Left lobe of liver (tissue), 2 donors: Measurements from ENCODE around the gene MRPS34. TPM values are rescaled to one million over a fixed set of nuclear protein-coding genes. Genes with fewer than 3 reads are reported as not detected.
"Not testable (repeated sequence)": the region's sequence is repeated elsewhere in the genome, so short reads cannot be mapped to it uniquely, and the experiment has no call there.

Experiments
- ATAC-seq: fragments of 200-7000 bp; cut with Tn5 transposase; one replicate; pipeline ENCODE4 v1.9.1; 2020; ENCODE audit warnings: mild to moderate bottlenecking, moderate library complexity
- DNase-seq: peaks from one replicate; pipeline ENCODE4 v3.0.0-alpha.2; 2020; ENCODE audit warnings: low spot score
- total RNA-seq: library from RNA; stranded (reverse); gene quantifications from one replicate; pipeline ENCODE4 v1.2.1, GENCODE V29; 2021
- donor health status: DM: no; HTN: no; CAD: no; lungs with moderate emphysema.
- donor health status: DM: no; HTN: yes; CAD: no.

MRPS34 gene
- total RNA-seq, 1 donor from 2014 or later = 61.4 TPM

GRCh38 chr16:1757714-1758461 lies 15.0 kb downstream of the MRPS34 start:
- ATAC-seq (no peak), DNase-seq (no peak)

GRCh38 chr16:1754204-1754603 lies 18.7 kb downstream of the MRPS34 start:
- DNase-seq (no peak), ATAC-seq (no peak)

- DNase-seq = no peak
- no peak for ATAC-seq
These were observed 20.1 kb downstream of the MRPS34 start for GRCh38 chr16:1752853-1753252.

DNA sequence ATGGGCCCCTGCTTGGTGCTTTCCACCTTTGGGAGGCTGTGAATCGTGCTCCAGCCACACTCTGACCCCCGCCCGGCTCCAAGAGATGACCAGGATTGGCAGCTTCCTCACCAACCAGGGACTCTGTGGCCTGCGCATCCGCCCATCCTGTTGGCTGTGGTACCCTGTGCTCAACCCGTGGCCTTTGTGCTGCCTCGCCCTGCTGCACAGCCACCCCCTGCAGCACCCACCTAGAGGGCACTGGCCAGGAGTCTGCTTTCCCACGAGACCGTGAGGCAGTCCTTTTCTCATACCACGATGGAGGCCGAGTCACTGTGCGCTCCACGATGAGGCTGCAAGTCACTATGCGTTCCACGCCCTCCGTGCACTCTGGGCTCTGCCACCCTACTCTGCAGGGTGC lies 21.0 kb downstream of the MRPS34 start:
- no peak for DNase-seq
- no peak for ATAC-seq

GRCh38 chr16:1749152-1750117 lies 23.5 kb downstream of the MRPS34 start:
- no peak for ATAC-seq
- DNase-seq = no peak

DNA sequence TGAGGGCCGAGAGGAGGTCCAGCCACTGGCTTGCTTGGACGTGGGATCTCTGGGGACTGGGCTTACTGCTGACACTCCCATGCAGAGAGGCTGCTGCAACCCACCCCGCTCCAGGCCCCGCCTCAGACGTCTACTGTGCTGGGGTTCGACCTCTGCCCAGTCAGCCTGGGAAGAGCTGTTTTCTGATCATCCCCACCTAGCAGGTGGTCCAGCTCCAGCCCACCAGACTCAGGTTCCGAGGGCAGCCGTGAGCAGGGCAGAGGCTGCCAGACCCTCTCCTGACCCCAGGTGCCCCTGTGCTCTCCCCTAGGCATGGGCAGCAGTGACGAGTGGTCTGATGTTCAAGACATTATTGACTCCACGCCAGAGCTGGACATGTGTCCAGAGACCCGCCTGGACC lies 25.0 kb downstream of the MRPS34 start:
- no peak for ATAC-seq

DNA sequence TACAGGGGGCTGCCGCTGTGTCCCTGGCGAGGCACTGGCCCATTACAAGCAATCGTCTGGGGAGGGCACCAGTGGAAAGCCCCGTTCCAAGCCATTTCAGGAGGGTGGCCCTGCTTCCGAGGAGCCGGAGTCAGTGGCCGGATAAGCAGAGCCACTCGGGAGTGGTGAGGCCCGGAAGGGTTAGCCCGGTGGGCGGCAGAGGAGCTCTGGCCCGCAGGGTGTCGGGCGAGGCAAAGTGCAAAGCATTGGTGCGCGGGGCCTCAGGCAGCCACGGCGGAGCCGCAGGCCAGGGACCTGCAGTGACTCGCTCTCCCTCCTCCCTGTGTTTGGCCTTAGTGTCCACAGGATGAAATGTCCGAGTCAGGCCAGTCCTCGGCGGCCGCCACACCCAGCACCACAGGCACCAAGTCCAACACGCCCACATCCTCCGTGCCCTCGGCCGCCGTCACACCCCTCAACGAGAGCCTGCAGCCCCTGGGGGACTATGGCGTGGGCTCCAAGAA lies 26.2 kb downstream of the MRPS34 start:
- no peak for ATAC-seq
- DNase-seq = no peak

More for the DNA sequence above, 25.0 kb downstream of the MRPS34 start:
- DNase-seq = no peak

DNA sequence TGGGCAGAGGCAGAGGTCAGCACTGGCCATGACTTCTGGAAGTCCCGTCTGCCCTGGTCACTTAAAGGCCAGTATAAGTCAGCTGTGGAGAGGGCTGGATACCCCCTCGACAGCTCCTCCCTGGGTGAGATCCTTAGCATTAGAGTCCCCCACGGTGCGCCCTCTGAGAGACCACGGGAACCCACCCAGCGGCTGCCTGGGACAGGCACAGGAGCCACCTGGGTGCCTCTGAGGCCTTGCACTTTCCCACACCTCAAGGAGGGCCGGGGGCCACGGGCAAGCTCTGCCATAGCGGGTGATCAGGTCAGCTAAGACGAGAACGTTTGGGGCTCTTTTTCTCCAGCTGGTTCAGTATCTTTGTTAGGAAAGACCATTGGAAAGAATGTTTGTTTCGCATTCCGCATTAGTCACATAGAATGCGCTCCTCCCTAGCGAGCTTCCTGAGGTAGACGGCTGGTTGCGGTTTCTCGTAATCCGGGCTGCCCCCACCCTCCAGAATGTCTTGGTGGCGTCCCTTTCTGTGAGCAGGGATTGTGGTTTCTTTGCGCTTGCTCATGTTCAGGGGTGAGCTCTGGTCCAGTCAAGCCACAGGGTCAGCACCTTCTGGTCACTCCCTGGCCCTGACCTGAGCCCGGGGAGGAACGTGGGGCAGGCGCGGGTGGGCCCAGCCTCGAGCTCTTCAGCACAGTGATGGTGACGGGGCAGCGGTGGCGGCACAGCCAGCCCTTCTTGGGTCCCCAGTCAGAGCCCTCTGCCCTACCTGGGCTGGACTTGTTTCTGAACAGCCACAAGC lies 26.8 kb downstream of the MRPS34 start:
- ATAC-seq (no peak), DNase-seq (no peak)

DNA sequence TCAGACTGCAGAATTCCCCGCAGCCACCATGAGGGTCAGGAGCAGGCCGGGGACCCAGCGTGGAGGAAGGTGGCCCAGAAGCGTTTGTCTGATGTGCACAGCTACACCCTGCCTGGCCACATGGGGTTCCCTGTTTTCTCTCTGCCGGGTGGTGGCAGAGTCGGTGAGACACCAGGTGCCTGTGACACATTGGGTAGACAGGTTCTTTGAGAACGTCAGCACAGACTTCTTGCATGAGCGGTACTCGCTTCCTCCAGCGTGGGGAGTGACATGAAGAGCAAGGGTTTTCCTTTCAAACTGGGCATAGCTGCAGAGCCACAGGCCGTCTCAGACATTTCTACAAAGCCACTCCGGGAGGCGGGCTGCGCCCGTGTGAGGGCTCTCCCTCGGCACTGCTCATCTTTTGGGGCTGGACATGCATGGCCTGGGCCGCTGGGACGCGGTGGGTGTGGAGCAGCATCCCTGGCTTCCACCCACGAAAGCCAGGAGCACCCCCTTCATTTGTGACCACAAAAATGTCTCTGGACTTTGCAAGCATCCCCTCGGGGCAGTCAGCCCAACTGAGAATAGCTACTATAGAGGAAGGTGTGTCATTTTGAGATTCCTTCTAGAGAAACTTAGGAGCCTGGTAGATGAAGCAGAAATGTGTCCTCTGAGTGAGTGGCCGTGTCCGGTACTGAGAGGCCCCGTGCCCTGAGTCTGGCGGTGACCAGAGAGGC lies 27.6 kb downstream of the MRPS34 start:
- no peak for ATAC-seq

DNA sequence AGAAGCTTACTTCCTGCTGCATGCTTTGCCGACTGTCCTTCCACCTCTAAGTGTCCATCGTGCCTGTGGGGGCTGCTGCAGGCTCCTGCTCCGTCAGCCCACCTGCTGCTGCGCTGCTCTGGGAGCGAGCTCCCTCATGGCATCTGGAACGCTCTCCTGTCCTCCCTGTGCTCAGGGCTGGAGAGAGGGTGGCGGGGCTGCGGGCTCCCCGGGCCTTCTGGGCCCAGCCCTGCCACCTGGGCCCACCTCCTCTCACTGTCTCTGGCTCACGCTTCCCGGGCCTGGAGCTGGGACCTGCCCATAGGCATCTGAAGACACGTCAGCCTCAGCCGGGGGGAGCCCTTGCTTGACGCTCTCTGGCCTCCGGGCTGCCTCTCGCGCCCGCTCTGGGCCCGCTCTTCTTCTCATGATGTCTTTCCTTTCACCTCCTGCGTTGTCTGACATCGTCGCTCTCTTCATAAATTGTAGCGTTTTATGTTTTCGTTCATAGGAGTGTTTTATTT lies 28.5 kb downstream of the MRPS34 start:
- DNase-seq (no peak), ATAC-seq (no peak)

More for the DNA sequence above, 27.6 kb downstream of the MRPS34 start:
- DNase-seq = peak; percentile 42

- no peak for ATAC-seq
These were observed 29.3 kb downstream of the MRPS34 start for GRCh38 chr16:1743376-1744337.

GRCh38 chr16:1741553-1742165 lies 31.3 kb downstream of the MRPS34 start:
- DNase-seq = no peak
- ATAC-seq = no peak

More at GRCh38 chr16:1743376-1744337, 29.3 kb downstream of the MRPS34 start:
- DNase-seq = no peak

GRCh38 chr16:1740781-1741490 lies 32.0 kb downstream of the MRPS34 start:
- ATAC-seq = no peak

GRCh38 chr16:1740234-1740633 lies 32.7 kb downstream of the MRPS34 start:
- ATAC-seq (no peak), DNase-seq (no peak)

More at GRCh38 chr16:1740781-1741490, 32.0 kb downstream of the MRPS34 start:
- no peak for DNase-seq

DNA sequence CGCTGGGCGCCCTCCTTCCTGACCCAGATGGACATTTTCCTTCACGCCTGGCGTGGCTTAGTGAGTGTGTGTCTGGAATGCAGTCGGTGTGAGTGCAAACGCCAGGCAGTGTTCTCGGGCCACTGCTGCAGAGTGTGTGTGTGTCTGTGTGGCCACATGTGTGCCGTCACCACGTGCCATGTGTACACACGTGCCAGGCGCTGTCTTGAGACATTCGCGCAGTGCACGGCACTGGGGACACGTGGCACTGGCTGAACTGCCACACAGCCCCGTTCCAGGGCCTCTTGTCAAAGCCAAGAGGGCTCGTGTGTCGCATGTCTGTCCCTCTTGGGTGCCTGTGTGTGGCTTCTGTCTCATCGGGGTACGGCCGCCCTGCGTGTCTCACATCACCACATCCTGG lies 38.1 kb downstream of the MRPS34 start:
- DNase-seq (no peak), ATAC-seq (no peak)

DNA sequence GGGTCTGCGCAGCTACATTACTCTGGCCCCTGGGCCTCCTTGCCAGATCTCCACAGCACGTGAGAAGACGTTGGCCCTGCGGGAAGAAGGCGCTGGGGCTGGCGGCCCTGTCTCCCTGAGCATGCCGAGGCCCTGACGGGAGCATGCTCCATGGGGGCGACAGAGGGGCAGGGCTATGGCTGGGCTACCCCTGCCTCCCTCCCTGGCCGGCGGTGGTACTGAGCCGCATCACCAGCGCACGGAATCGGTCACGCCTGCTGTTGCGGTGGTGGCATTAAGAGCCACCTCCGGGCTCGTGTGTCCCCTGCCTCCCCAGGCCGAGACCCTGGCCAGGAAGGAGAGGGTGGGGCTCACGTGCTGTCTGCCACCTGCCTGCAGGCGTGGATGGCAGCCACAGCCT lies 38.8 kb downstream of the MRPS34 start:
- DNase-seq (no peak), ATAC-seq (no peak)

DNA sequence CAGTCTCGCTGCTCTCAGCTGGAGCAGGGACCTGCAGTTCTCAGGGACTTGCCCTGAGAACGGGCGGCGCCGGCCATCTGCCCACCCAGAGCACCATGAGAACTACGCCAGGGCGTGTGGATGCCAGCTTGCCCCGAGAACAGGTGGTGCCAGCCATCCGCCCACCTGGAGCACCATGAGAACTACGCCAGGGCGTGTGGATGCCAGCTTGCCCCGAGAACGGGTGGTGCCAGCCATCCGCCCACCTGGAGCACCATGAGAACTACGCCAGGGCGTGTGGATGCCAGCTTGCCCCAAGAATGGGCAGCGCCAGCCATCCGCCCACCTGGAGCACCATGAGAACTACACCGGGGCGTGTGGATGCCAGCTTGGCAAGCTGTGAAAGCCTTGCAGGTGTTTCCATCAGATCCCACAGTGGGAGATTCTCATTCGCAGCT lies 40.4 kb downstream of the MRPS34 start:
- not testable (repeated sequence) for ATAC-seq, DNase-seq

GRCh38 chr16:1732071-1732470 lies 40.9 kb downstream of the MRPS34 start:
- DNase-seq (no peak), ATAC-seq (no peak)
